GM12875 (cell line): Measurements from ENCODE around the gene MPC2.

Source experiments
- H3K4me3 ChIP-seq: one replicate; pipeline ENCODE4 v1.5.1; 2011; ENCODE audit warnings: low read depth, low read length, control low read depth
- TF ChIP-seq, protein P1 (sequence below): IDR thresholded peaks from 2 replicates; pipeline ENCODE4 v1.5.1; 2011; ENCODE audit warnings: low read depth, mild to moderate bottlenecking, control low read depth, inconsistent platforms, low read length, moderate library complexity, borderline replicate concordance; ENCODE audit not compliant: insufficient read depth

Gene MPC2

DNA sequence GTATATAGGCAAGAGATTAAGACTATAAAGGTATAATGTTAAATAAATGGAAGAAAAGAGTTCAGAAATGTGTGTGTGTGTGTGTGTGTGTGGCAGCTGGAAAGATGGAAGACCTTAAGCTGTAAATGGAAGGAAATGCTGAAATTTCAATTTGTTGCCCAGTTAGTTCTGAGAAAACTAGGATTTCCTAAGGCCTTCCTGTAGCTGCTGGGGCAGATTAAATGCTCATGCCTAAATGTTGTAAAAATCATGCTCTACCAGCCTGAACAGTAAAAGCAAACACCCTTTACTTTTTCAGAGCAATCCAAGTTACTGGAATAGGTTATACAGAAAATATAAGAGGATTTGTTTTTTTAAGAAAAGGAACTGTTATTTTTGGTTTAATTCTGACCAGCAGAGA is 31.2 kb downstream of the MPC2 start:
- no peak overlapping the region for H3K4me3 ChIP-seq
- TF ChIP-seq, protein P1, sequence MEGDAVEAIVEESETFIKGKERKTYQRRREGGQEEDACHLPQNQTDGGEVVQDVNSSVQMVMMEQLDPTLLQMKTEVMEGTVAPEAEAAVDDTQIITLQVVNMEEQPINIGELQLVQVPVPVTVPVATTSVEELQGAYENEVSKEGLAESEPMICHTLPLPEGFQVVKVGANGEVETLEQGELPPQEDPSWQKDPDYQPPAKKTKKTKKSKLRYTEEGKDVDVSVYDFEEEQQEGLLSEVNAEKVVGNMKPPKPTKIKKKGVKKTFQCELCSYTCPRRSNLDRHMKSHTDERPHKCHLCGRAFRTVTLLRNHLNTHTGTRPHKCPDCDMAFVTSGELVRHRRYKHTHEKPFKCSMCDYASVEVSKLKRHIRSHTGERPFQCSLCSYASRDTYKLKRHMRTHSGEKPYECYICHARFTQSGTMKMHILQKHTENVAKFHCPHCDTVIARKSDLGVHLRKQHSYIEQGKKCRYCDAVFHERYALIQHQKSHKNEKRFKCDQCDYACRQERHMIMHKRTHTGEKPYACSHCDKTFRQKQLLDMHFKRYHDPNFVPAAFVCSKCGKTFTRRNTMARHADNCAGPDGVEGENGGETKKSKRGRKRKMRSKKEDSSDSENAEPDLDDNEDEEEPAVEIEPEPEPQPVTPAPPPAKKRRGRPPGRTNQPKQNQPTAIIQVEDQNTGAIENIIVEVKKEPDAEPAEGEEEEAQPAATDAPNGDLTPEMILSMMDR = no peak

DNA sequence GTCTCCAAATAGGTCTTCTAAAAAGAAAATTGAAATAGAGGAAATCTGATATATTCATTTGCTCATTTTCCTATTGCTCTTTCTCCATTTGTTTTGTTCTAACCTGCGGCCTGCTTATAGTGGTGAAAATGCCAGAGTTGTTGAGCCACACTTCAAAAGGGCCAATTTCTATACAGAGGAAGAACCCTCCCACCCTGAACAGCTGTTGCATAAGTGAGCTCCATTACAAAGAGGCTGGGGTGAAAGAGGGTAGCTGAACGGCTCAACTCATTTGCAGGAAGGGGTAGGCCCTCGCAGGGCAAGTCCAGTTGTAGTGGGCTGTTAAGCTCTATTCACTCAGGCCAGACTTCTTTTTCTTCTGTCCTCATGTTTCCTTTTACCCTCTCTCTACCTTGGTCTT is 31.7 kb downstream of the MPC2 start:
- H3K4me3 ChIP-seq = no peak overlapping the region
- TF ChIP-seq, protein P1 = no peak

DNA sequence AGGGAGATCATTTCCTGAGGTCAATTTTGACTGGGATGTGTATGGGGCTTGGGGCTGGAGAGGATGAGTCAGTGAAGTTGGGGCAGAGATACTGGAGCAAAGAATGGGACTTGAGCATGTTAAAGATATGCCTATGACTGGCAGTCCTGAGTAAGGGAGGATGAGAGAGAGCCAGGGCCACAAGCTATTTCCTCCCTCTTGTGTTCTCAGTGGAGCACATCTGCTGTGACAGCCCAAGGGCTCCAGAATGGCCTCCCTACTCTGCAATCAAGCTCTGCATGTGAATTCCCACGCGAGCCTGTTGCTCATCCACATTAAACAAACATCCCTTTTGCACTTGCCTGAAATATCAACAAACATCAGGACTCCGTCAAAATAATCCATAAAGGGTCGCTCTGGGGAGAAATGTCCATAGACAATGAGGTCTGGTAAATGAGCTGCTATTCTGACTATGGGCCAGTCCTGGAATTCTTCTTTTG is 32.2 kb downstream of the MPC2 start:
- TF ChIP-seq, protein P1 = no peak

DNA sequence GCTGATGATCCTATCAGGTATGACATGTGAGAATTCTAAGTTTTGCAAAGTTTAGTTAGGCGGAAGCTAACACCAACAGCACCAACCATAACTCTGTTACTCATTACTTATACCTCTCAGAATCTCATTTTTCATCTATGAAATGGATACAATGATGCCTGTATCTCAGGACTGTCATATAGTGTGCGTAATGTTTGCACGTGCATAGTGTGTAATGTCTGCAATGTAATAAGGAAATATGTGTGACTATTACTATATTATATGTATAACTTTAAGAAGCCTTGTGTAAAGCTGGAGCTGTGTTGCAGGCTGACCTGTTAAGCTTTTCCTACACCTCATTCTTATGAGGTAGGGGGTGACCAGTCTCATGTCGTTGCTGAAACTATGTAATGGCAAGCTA is 36.0 kb downstream of the MPC2 start:
- TF ChIP-seq, protein P1 = no peak
- H3K4me3 ChIP-seq = no peak overlapping the region

More for the DNA sequence above, 32.2 kb downstream of the MPC2 start:
- no peak overlapping the region for H3K4me3 ChIP-seq

DNA sequence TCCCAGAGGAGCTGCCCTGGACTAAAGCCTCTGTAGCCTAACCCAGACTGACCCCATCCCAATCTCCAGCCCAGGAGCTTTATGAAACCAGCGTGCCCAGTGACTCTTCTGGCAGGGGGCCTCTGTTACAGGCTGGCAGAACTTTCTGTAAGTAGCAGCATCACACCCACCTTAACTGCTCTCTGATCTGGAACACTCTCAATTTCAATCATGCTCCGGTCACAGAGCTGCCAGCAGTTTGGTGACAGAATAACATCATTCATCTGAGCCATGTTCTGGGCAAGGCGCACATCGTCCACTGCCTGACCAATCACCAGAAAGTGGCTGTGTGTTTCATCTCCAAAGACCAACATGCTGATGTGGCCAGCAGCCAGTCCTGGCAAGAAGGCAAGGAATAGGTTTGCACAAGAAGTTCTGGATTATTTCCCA is 37.6 kb downstream of the MPC2 start:
- no peak overlapping the region for H3K4me3 ChIP-seq
- TF ChIP-seq, protein P1 = no peak

DNA sequence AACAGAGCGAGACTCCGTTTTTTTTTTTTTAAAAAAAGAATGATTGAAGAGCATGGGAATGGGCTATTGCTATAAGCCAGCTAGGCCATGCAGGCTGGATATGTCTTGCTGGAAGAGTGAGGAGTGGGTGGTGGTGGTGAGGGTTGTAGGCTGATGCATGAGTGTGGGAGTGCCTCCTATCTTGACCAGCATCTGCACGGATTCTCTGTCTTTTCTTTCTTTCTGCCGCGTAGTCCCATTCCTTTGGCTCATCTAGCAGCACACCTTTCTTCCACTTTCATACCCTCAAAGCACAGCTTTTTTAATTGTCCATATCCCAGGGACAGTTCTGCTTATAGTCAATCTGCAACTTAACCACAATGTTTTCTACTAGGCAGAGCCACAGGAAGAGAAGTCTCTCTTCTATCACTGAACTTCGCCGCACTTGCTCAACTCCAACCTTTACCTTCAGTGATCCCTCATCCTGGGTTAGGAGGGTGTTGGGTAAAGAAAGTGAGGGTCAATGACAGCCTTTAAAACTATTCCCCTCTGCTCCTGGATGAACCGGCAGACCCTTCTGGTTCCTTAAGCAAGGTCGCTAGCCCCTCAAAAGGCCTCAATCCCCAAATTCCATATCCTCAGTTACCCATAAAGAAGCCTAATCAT is 38.2 kb downstream of the MPC2 start:
- TF ChIP-seq, protein P1 = no peak
- H3K4me3 ChIP-seq = no peak overlapping the region

DNA sequence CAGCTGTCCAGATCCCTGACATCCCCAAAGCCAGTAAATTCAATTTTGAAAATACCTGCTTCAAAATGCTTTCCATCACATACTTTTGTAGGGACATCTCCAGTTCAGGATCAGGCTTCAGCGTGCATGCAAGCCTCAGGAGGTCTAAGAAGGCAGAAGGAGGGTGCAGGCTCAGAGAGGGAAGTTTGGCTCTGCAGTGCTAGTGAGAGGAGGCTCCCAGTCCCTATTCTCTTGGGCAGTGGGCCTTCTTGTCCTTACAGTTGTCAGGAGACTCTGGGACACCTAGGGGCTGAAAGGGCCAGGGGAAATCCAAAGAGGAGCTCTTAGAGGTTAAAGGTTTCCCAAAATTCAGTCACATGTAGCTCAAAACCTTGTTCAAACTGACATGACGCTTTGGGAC is 43.1 kb downstream of the MPC2 start:
- no peak overlapping the region for H3K4me3 ChIP-seq
- TF ChIP-seq, protein P1 = no peak
